CD4-positive, alpha-beta memory T cell (primary cell): ENCODE measurements around the gene FAM76B. TPM values are rescaled to one million over a fixed set of nuclear protein-coding genes. Genes with fewer than 3 reads are reported as not detected.

Source experiments
- CTCF ChIA-PET: fragments of 350-600 bp; sonication (Branson Sonifier 250); formaldehyde crosslinking; loops from one replicate; lab custom pipeline; 2021; ENCODE audit warnings: inconsistent platforms; ENCODE audit not compliant: partially characterized antibody; lab: Charles Lee
- POLR2A ChIA-PET: fragments of 350-600 bp; sonication (Branson Sonifier 250); formaldehyde crosslinking; loops from one replicate; lab custom pipeline; 2021; ENCODE audit not compliant: partially characterized antibody; lab: Charles Lee
- DNase-seq, 5 donors: peaks; one replicate each; pipeline versions ENCODE4 v3.0.0 to v3.0.0-alpha.2; 2020 to 2022; ENCODE audit warnings: mixed read lengths in 1 of 5
- H3K27ac ChIP-seq: one replicate; pipeline ENCODE4 v1.7.0; 2013; ENCODE audit warnings: low read depth, low read length
- H3K27me3 ChIP-seq: 2 replicates; pipeline ENCODE4 v1.7.0; 2013; ENCODE audit warnings: mild to moderate bottlenecking, low read length, moderate library complexity; ENCODE audit not compliant: insufficient read depth
- H3K36me3 ChIP-seq: 2 replicates; pipeline ENCODE4 v1.7.0; 2013; ENCODE audit warnings: mild to moderate bottlenecking, low read length, moderate library complexity; ENCODE audit not compliant: insufficient read depth
- H3K4me1 ChIP-seq: 2 replicates; pipeline ENCODE4 v1.7.0; 2013; ENCODE audit warnings: mild to moderate bottlenecking, low read length, moderate library complexity; ENCODE audit not compliant: insufficient read depth
- H3K4me3 ChIP-seq, 2 donors: one replicate each; pipeline ENCODE4 v1.7.0; 2013; ENCODE audit warnings: low read length in 2 of 2, mild to moderate bottlenecking in 1 of 2
- H3K9me3 ChIP-seq, 2 donors: one replicate each; pipeline ENCODE4 v1.7.0; 2013; ENCODE audit warnings: low read length in 2 of 2, control low read depth in 1 of 2; ENCODE audit not compliant: control insufficient read depth in 1 of 2
- H3K27ac Mint-ChIP-seq, 7 donors: one replicate each; pipeline ENCODE4 v1.8.0; 2020 to 2021; ENCODE audit warnings: mixed read lengths in 7 of 7, mild to moderate bottlenecking in 6 of 7, inconsistent platforms in 3 of 7, moderate library complexity in 3 of 7
- H3K27me3 Mint-ChIP-seq, 2 donors: one replicate each; pipeline ENCODE4 v1.8.0; 2020 to 2021; ENCODE audit warnings: mixed read lengths in 2 of 2
- H3K36me3 Mint-ChIP-seq, 2 donors: one replicate each; pipeline ENCODE4 v1.8.0; 2020 to 2021; ENCODE audit warnings: mixed read lengths in 2 of 2, inconsistent platforms in 1 of 2, mild to moderate bottlenecking in 1 of 2
- H3K4me1 Mint-ChIP-seq, 4 donors: one replicate each; pipeline ENCODE4 v1.8.0; 2020 to 2021; ENCODE audit warnings: mixed read lengths in 4 of 4, mild to moderate bottlenecking in 1 of 4
- H3K4me3 Mint-ChIP-seq, 8 donors: one replicate each; pipeline ENCODE4 v1.8.0; 2020 to 2021; ENCODE audit warnings: mixed read lengths in 8 of 8, mild to moderate bottlenecking in 7 of 8, moderate library complexity in 6 of 8, inconsistent platforms in 3 of 8
- H3K9me3 Mint-ChIP-seq, 8 donors: one replicate each; pipeline ENCODE4 v1.8.0; 2020 to 2021; ENCODE audit warnings: mixed read lengths in 8 of 8, mild to moderate bottlenecking in 5 of 8, inconsistent platforms in 3 of 8, moderate library complexity in 1 of 8
- intact Hi-C: fragments of 100-400 bp; cut with micrococcal nuclease; formaldehyde crosslinking; loops from one replicate; pipeline ENCODE4 v1.15.1; 2023
- polyA plus RNA-seq, 2 donors: library from polyadenylated mRNA; unstranded; fragments of 300-500 nt; fragmentation: Illumina TruSeq; gene quantifications; one replicate each; pipeline ENCODE4 v1.2.3, GENCODE V29; 2021
- total RNA-seq, 2 experiments: library from RNA; stranded (reverse); gene quantifications; one replicate each; pipeline ENCODE4 v1.2.3, GENCODE V29; 2021

The FAM76B gene
- total and polyA plus RNA-seq, 4 experiments from 2014 or later, result 10.3 to 60.5 (median 36.7) TPM

GRCh38 chr11:95803973-95804372, 14.4 kb upstream of the FAM76B start:
- Histone ChIP-seq H3K4me3 (no peak overlapping the region), H3K36me3 (peaks cover 11% of the 10 kb centered on the region), H3K4me1 (peaks cover 9% of the 10 kb centered on the region), H3K9me3 (no peaks in the 10 kb centered on the region), H3K27me3 (no peaks in the 10 kb centered on the region), H3K27ac (no peak overlapping the region)
- Mint-ChIP-seq H3K27me3 (no peaks in the 10 kb centered on the region), H3K27ac (peak overlapping the region in 5 of 7 donors; percentile 15 to 59 (median 48)), H3K4me3 (no peak overlapping the region), H3K4me1 (peaks cover 0 to 29% (median 9%) of the 10 kb centered on the region in 4 donors), H3K9me3 (peaks cover 0 to 5% (median 0%) of the 10 kb centered on the region in 8 donors), H3K36me3 (peaks cover 43 to 48% of the 10 kb centered on the region in 2 donors)
- no peak for DNase-seq
- intact Hi-C loops, result no loop called here
- ChIA-PET CTCF (no interaction called here), POLR2A (interaction anchor here (0.6 to 7.3 kb wide), 2 partner anchors 13 to 46 kb away, joined by 3 to 51 read pairs; partner anchors contain the start of genes CEP57 and FAM76B)

DNA sequence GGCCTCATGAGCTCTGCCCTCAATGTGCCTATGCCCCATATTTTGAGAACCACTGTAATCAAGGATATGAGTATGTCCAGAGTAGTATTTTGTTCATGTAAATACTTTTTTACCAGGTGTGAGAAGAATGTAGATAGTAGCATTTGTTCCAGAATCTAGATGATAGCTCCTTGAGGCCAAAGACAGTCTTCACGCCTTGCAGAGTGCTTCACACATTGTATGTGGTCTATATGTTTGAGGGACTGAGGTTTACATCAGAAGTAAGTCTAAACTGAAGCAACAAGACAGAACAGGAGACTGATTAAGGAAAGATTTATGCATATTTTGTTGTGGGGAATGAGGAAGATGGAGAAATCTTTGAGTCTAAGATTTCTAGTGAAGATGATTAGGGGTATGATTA, 13.2 kb upstream of the FAM76B start:
- peaks cover 9% of the 10 kb centered on the region for H3K4me1 ChIP-seq
- peaks cover 11% of the 10 kb centered on the region for H3K36me3 ChIP-seq
- H3K4me3 Mint-ChIP-seq, result no peak overlapping the region
- no peaks in the 10 kb centered on the region for H3K27me3 ChIP-seq
- no peak overlapping the region for H3K27ac ChIP-seq
- H3K36me3 Mint-ChIP-seq, result peaks cover 39 to 46% of the 10 kb centered on the region in 2 donors
- ChIA-PET POLR2A (interaction anchor here (7.3 kb wide), 1 partner anchor 12 kb away, joined by 51 read pairs; the partner anchor contains the start of genes CEP57 and FAM76B), CTCF (no interaction called here)
- peaks cover 0 to 29% (median 9%) of the 10 kb centered on the region in 4 donors for H3K4me1 Mint-ChIP-seq
- H3K9me3 Mint-ChIP-seq, result peaks cover 0 to 3% (median 0%) of the 10 kb centered on the region in 8 donors
- no peak for DNase-seq
- no peaks in the 10 kb centered on the region for H3K9me3 ChIP-seq
- H3K4me3 ChIP-seq, result no peak overlapping the region
- peak overlapping the region in 3 of 7 donors; percentile 2 to 74 (median 13) for H3K27ac Mint-ChIP-seq
- intact Hi-C loops, result no loop called here
- H3K27me3 Mint-ChIP-seq, result no peaks in the 10 kb centered on the region

DNA sequence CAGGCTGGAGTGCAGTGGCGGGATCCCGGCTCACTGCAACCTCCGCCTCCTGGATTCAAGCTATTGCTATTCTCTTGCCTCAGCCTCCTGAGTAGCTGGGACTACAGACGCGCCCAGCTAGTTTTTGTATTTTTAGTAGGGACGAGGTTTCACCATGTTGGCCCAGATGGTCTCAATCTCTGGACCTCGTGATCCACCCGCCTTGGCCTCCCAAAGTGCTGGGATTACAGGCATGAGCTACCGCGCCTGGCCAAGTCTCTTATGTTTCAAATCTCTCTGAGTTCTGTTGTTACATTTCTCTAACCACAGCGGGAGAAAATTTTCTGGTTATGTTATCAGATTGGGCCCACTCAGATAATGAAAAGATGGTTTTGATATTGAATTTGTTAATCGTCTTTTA, 10.9 kb upstream of the FAM76B start:
- Mint-ChIP-seq H3K27ac (no peak overlapping the region), H3K9me3 (peaks cover 0 to 2% (median 0%) of the 10 kb centered on the region in 8 donors), H3K4me3 (no peak overlapping the region), H3K27me3 (no peaks in the 10 kb centered on the region), H3K36me3 (peaks cover 38 to 44% of the 10 kb centered on the region in 2 donors), H3K4me1 (peaks cover 6 to 17% (median 10%) of the 10 kb centered on the region in 4 donors)
- no peak for DNase-seq
- Histone ChIP-seq H3K27me3 (no peaks in the 10 kb centered on the region), H3K27ac (no peak overlapping the region), H3K4me3 (no peak overlapping the region), H3K4me1 (peaks cover 3% of the 10 kb centered on the region), H3K36me3 (peaks cover 11% of the 10 kb centered on the region), H3K9me3 (no peaks in the 10 kb centered on the region)
- ChIA-PET CTCF (no interaction called here), POLR2A (interaction anchor here (0.6 to 7.3 kb wide), 2 partner anchors 10 to 166 kb away, joined by 3 to 51 read pairs; partner anchors contain the start of genes CEP57 and FAM76B)
- intact Hi-C loops, result no loop called here

DNA sequence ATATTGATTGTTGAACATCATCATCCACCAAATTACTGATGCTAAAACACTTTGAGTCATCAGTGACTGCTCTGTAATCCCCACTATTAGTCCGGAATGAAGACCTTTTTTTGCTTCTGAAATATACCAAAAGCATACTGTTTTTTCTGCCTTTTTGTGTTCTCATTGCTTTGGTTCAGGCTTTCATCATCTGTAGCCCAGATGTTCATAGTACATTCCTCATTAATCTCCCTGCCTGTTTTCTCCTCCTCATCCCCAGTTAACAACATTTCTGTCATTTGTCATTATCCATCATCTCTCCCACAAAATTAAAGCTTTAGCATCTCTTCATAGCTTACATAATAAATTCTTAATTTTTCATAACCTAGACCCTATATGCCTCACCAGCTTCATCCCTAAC, 10.0 kb upstream of the FAM76B start:
- Mint-ChIP-seq H3K9me3 (peaks cover 0 to 2% (median 0%) of the 10 kb centered on the region in 8 donors), H3K27me3 (no peaks in the 10 kb centered on the region), H3K36me3 (peaks cover 35 to 42% of the 10 kb centered on the region in 2 donors), H3K27ac (peak overlapping the region in 4 of 7 donors; percentile 1 to 57 (median 32)), H3K4me1 (peaks cover 7 to 25% (median 13%) of the 10 kb centered on the region in 4 donors), H3K4me3 (no peak overlapping the region)
- Histone ChIP-seq H3K36me3 (peaks cover 11% of the 10 kb centered on the region), H3K4me1 (peaks cover under 1% of the 10 kb centered on the region), H3K4me3 (no peak overlapping the region), H3K9me3 (no peaks in the 10 kb centered on the region), H3K27me3 (no peaks in the 10 kb centered on the region), H3K27ac (no peak overlapping the region)
- CTCF ChIA-PET, result no interaction called here
- no peak for DNase-seq
- intact Hi-C loops, result no loop called here
- POLR2A ChIA-PET, result no interaction called here

DNA sequence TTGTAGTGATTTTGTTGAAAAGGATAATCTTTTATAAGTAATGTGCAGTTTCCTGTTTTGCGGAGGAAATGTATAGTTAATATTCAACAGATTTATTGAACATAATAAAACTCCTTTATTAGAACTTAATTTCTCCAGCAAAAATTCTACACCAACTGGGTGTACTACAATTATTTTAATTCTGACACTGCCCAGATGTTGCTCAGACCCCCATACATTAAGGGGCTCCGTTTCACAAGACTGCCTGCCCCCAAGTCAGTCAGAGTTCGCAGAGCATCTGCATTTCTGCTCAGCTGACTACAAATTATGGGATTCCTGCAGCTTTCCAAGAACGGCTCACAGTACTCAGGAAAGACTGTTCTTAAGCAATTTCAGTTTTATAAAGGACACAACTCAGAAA, 6.9 kb upstream of the FAM76B start:
- CTCF ChIA-PET, result interaction anchor here (1.3 kb wide), 1 partner anchor 39 kb away, joined by 3 read pairs; no protein-coding TSS in a partner anchor
- Histone ChIP-seq H3K36me3 (peaks cover 4% of the 10 kb centered on the region), H3K27ac (no peak overlapping the region), H3K4me1 (peaks cover 28% of the 10 kb centered on the region), H3K4me3 (no peak overlapping the region), H3K27me3 (no peaks in the 10 kb centered on the region), H3K9me3 (no peaks in the 10 kb centered on the region)
- Mint-ChIP-seq H3K4me1 (peaks cover 30 to 44% (median 35%) of the 10 kb centered on the region in 4 donors), H3K27me3 (no peaks in the 10 kb centered on the region), H3K9me3 (no peaks in the 10 kb centered on the region), H3K36me3 (peaks cover 23 to 26% of the 10 kb centered on the region in 2 donors), H3K27ac (no peak overlapping the region), H3K4me3 (peak overlapping the region in 1 of 8 donors; percentile 17)
- no peak for DNase-seq
- POLR2A ChIA-PET, result no interaction called here
- intact Hi-C loops, result no loop called here

GRCh38 chr11:95795627-95796295, 6.2 kb upstream of the FAM76B start:
- CTCF ChIA-PET, result interaction anchor here (1.3 kb wide), 1 partner anchor 40 kb away, joined by 3 read pairs; no protein-coding TSS in a partner anchor
- Mint-ChIP-seq H3K36me3 (peaks cover 18 to 28% of the 10 kb centered on the region in 2 donors), H3K27me3 (no peaks in the 10 kb centered on the region), H3K9me3 (no peaks in the 10 kb centered on the region), H3K4me3 (no peak overlapping the region), H3K4me1 (peaks cover 34 to 51% (median 41%) of the 10 kb centered on the region in 4 donors), H3K27ac (peak overlapping the region in 1 of 7 donors; percentile 19)
- no peak for DNase-seq
- intact Hi-C loops, result no loop called here
- no peak overlapping the region for H3K4me3 ChIP-seq
- POLR2A ChIA-PET, result no interaction called here
- H3K27me3 ChIP-seq, result no peaks in the 10 kb centered on the region
- peaks cover 33% of the 10 kb centered on the region for H3K4me1 ChIP-seq
- no peaks in the 10 kb centered on the region for H3K9me3 ChIP-seq
- H3K27ac ChIP-seq, result no peak overlapping the region
- peaks cover 4% of the 10 kb centered on the region for H3K36me3 ChIP-seq

DNA sequence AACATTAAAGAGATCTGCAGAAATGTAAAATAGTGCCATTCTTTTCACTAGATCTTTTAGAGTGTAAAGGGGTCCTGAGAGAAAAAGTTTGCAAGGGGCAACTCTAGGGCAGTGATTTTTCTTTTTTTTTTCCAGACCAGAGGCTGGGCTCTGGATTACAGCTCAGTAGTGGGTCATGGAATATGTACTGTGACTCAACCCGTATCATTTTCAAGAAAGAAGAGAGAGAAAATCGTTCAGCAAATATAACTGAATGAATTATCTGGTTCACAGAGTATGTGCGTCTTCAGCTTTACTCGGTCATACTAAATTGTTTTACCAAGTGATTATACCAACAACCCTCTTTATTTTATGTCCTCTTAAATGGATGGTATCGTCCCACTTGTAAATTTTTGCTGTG, 4.5 kb upstream of the FAM76B start:
- Mint-ChIP-seq H3K4me1 (peaks cover 35 to 59% (median 41%) of the 10 kb centered on the region in 4 donors), H3K27ac (peak overlapping the region in 2 of 7 donors; percentile 6 to 56), H3K4me3 (no peak overlapping the region), H3K27me3 (no peaks in the 10 kb centered on the region), H3K9me3 (peaks cover 0 to 4% (median 0%) of the 10 kb centered on the region in 8 donors), H3K36me3 (peaks cover 4 to 25% of the 10 kb centered on the region in 2 donors)
- Histone ChIP-seq H3K9me3 (no peaks in the 10 kb centered on the region), H3K36me3 (no peaks in the 10 kb centered on the region), H3K4me1 (peaks cover 33% of the 10 kb centered on the region), H3K27me3 (no peaks in the 10 kb centered on the region), H3K4me3 (no peak overlapping the region), H3K27ac (no peak overlapping the region)
- intact Hi-C loops, result no loop called here
- ChIA-PET POLR2A (interaction anchor here (1.4 kb wide), 1 partner anchor 704 kb away, joined by 4 read pairs; the partner anchor contains the start of gene ENDOD1), CTCF (no interaction called here)
- DNase-seq, result no peak
